OCI-LY7 (cell line): ENCODE results near the gene DLGAP4. TPM values are rescaled to one million over a fixed set of nuclear protein-coding genes. Genes with fewer than 3 reads are reported as not detected.

Experiments
- BruUV-seq: library from RNA; stranded (reverse); fragments of 400-500 nt; replicated peaks from 2 replicates; lab custom pipeline; 2021; lab: Mats Ljungman, UMichigan
- CTCF ChIA-PET: fragments of 300-600 bp; sonication (Branson Sonifier 250); formaldehyde crosslinking; loops from one replicate; lab custom pipeline; 2022; ENCODE audit warnings: antibody characterized with exemption; ENCODE audit not compliant: unreplicated experiment; lab: Charles Lee
- POLR2A ChIA-PET: fragments of 300-600 bp; sonication (Branson Sonifier 250); formaldehyde crosslinking; loops from one replicate; lab custom pipeline; 2022; ENCODE audit warnings: antibody characterized with exemption; lab: Charles Lee
- DNase-seq: peaks from one replicate; pipeline ENCODE4 v3.0.0-alpha.2; 2015; ENCODE audit warnings: low spot score
- H2AFZ ChIP-seq: fragments of 200-600 bp; sonication (generic), shearing (Covaris generic); 2 replicates; pipeline ENCODE4 v1.6.1; 2014; ENCODE audit warnings: mild to moderate bottlenecking, antibody characterized with exemption, low read length, moderate library complexity
- H3K27ac ChIP-seq: fragments of 200-600 bp; sonication (generic); 2 replicates; pipeline ENCODE4 v1.5.1; 2014; ENCODE audit warnings: mixed run types, low read depth, mild to moderate bottlenecking, moderate library complexity, low read length, inconsistent platforms; ENCODE audit not compliant: poor library complexity, severe bottlenecking
- H3K36me3 ChIP-seq: fragments of 200-600 bp; sonication (generic); 2 replicates; pipeline ENCODE4 v1.6.1; 2014; ENCODE audit warnings: mild to moderate bottlenecking, antibody characterized with exemption, low read length, moderate library complexity, mixed read lengths; ENCODE audit not compliant: insufficient read depth
- H3K4me1 ChIP-seq: fragments of 200-600 bp; sonication (generic); 2 replicates; pipeline ENCODE4 v1.5.1; 2014; ENCODE audit warnings: mild to moderate bottlenecking, low read length; ENCODE audit not compliant: insufficient read depth, poor library complexity, severe bottlenecking
- H3K4me2 ChIP-seq: fragments of 200-600 bp; sonication (generic); 2 replicates; pipeline ENCODE4 v1.6.1; 2014; ENCODE audit warnings: mild to moderate bottlenecking, low read length
- H3K4me3 ChIP-seq: fragments of 200-600 bp; sonication (generic); 2 replicates; pipeline ENCODE4 v1.5.1; 2014; ENCODE audit warnings: mild to moderate bottlenecking, low read depth, low read length; ENCODE audit not compliant: poor library complexity, severe bottlenecking
- H3K79me2 ChIP-seq: fragments of 200-600 bp; sonication (generic); 2 replicates; pipeline ENCODE4 v1.6.1; 2016; ENCODE audit warnings: low read depth, mild to moderate bottlenecking, low read length, moderate library complexity, mixed read lengths; ENCODE audit not compliant: insufficient read depth
- H3K9me2 ChIP-seq: fragments of 200-600 bp; sonication (generic); 2 replicates; pipeline ENCODE4 v1.6.1; 2016; ENCODE audit warnings: mild to moderate bottlenecking, low read length, mixed read lengths; ENCODE audit not compliant: insufficient read depth
- H3K9me3 ChIP-seq: fragments of 200-600 bp; sonication (generic); 2 replicates; pipeline ENCODE4 v1.6.1; 2014; ENCODE audit warnings: mild to moderate bottlenecking, mixed run types, low read length, mixed read lengths
- H4K20me1 ChIP-seq: fragments of 200-600 bp; sonication (generic); 2 replicates; pipeline ENCODE4 v1.6.1; 2014; ENCODE audit warnings: mild to moderate bottlenecking, antibody characterized with exemption, low read length, moderate library complexity, mixed read lengths; ENCODE audit not compliant: insufficient read depth
- CTCF ChIP-seq: fragments of 200-600 bp; sonication (generic); conservative IDR thresholded peaks from 2 replicates; pipeline ENCODE4 v1.5.1; 2014; ENCODE audit warnings: mild to moderate bottlenecking, antibody characterized with exemption, low read length, moderate library complexity, mixed read lengths
- EZH2phosphoT487 ChIP-seq: fragments of 200-600 bp; sonication (generic); IDR thresholded peaks from 2 replicates; pipeline ENCODE4 v1.6.1; 2018; ENCODE audit warnings: low read depth, borderline replicate concordance, mild to moderate bottlenecking, mixed run types, antibody characterized with exemption, low read length, moderate library complexity, mixed read lengths
- intact Hi-C: fragments of 100-400 bp; cut with micrococcal nuclease; formaldehyde crosslinking; loops from one replicate; pipeline ENCODE4 v1.10.0; 2022; ENCODE audit not compliant: unreplicated experiment
- total RNA-seq, 2 experiments: library from RNA; depleted of rRNA in 1 of 2; stranded (reverse); fragments of >200 nt in 1 of 2; shearing (Covaris generic) in 1 of 2; gene quantifications; 2 replicates each; pipeline ENCODE4 v1.2.3, GENCODE V29; 2014 to 2022

The DLGAP4 gene
- total RNA-seq, 2 experiments from 2014 or later, result 7.7 to 41.6 TPM

GRCh38 chr20:36485286-36485685, 179.1 kb downstream of the DLGAP4 start:
- H3K9me3 ChIP-seq, result no peaks in the 10 kb centered on the region
- H3K36me3 ChIP-seq, result no peaks in the 10 kb centered on the region
- no peak overlapping the region for H3K27ac ChIP-seq
- no TSS peak for BruUV-seq
- peaks cover 9% of the 10 kb centered on the region for H4K20me1 ChIP-seq
- H3K4me1 ChIP-seq, result peaks cover 14% of the 10 kb centered on the region
- POLR2A ChIA-PET, result interaction anchor here (0.7 kb wide), 1 partner anchor 9 kb away, joined by 6 read pairs; no protein-coding TSS in a partner anchor
- H3K4me2 ChIP-seq, result no peak overlapping the region
- H3K9me2 ChIP-seq, result no peaks in the 10 kb centered on the region
- H3K79me2 ChIP-seq, result no peaks in the 10 kb centered on the region; the same call in 1 of the 2 replicates
- H3K4me3 ChIP-seq, result no peak overlapping the region
- TF ChIP-seq CTCF (no peak), EZH2phosphoT487 (no peak)
- DNase-seq, result no peak
- no peak overlapping the region for H2AFZ ChIP-seq
- intact Hi-C loops, result no loop called here
- CTCF ChIA-PET, result interaction anchor here (1.0 kb wide), 1 partner anchor 14 kb away, joined by 3 read pairs; no protein-coding TSS in a partner anchor

DNA sequence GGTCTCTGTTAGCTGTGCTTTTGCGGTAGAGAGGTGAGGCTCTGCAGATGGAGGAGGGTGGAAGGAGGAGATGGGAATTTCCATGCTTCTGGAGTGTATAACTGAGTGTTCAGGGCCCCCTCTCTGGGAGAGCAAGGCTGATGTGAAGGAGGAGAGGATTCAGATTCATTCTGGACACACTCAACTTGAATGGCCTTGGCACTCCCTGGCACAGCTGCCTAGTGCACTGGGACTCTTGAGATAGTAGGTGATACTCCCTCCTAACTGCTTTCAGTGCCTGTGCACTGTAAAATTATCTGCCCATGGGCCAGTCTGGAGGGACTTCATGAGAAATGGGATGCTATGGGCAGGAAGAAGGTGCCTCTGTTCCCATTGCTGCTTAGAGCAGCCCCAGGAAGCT, 180.9 kb downstream of the DLGAP4 start:
- CTCF ChIA-PET, result no interaction called here
- no peaks in the 10 kb centered on the region; the same call in 1 of the 2 replicates for H4K20me1 ChIP-seq
- no peak overlapping the region for H3K4me2 ChIP-seq
- H2AFZ ChIP-seq, result no peak overlapping the region
- no peaks in the 10 kb centered on the region; the same call in 1 of the 2 replicates for H3K79me2 ChIP-seq
- H3K9me3 ChIP-seq, result no peaks in the 10 kb centered on the region
- BruUV-seq, result no TSS peak
- H3K36me3 ChIP-seq, result no peaks in the 10 kb centered on the region
- no peak overlapping the region for H3K4me3 ChIP-seq
- intact Hi-C loops, result no loop called here
- no peak overlapping the region for H3K27ac ChIP-seq
- DNase-seq, result no peak
- H3K9me2 ChIP-seq, result no peaks in the 10 kb centered on the region
- POLR2A ChIA-PET, result no interaction called here
- H3K4me1 ChIP-seq, result peaks cover 23% of the 10 kb centered on the region
- TF ChIP-seq CTCF (no peak), EZH2phosphoT487 (no peak)

GRCh38 chr20:36490191-36490590, 184.1 kb downstream of the DLGAP4 start:
- H3K27ac ChIP-seq, result no peak overlapping the region
- H3K4me2 ChIP-seq, result no peak overlapping the region
- H3K36me3 ChIP-seq, result no peaks in the 10 kb centered on the region
- H3K9me2 ChIP-seq, result no peaks in the 10 kb centered on the region
- no peaks in the 10 kb centered on the region for H3K79me2 ChIP-seq
- TF ChIP-seq CTCF (no peak), EZH2phosphoT487 (no peak)
- ChIA-PET POLR2A (interaction anchor here (0.5 to 1.8 kb wide), 2 partner anchors 18 to 21 kb away, joined by 3 to 6 read pairs; no protein-coding TSS in a partner anchor), CTCF (no interaction called here)
- H3K4me3 ChIP-seq, result no peak overlapping the region
- peaks cover 16% of the 10 kb centered on the region for H3K4me1 ChIP-seq
- no peaks in the 10 kb centered on the region for H3K9me3 ChIP-seq
- intact Hi-C loops, result no loop called here
- no TSS peak for BruUV-seq
- no peaks in the 10 kb centered on the region for H4K20me1 ChIP-seq
- no peak for DNase-seq
- H2AFZ ChIP-seq, result no peak overlapping the region
